ENCODE data around the gene C3orf70.

The C3orf70 gene, protein sequence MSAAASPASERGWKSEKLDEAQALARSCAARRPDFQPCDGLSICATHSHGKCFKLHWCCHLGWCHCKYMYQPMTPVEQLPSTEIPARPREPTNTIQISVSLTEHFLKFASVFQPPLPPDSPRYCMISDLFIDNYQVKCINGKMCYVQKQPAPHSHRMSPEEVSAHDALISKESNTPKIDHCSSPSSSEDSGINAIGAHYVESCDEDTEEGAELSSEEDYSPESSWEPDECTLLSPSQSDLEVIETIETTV

DNA sequence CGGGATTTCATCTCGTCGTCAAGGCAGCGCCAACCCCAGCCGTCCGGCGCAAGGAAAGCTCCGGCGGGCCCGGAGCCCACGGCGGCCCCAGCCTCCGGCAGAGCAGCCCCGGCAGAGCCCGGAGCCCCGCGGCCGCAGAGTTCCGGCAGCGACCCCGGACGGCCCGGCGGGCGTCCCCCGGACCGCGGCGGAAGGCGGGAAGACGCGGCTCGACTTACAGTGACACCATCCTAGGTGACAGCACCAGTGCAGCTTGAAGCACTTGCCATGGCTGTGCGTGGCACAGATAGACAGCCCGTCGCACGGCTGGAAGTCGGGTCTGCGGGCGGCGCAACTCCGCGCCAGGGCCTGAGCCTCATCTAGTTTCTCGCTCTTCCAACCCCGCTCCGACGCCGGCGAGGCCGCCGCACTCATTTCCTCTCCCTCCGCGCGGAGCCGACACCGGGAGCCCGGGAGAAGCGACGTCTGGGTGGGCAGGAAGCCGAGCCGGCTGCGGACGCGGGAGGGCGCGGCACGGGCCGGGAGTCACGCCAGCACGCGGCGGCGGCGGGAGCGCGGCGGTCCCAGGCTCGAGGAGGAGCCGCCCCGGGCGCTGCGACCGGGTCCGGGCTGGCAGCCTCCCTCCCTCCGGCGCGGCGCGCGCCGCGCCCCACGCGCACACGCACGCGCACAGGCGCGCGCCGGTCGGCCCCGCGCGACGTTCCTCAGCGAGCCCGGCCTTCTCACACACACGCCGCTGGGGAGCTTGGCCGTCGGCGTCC lies at the start of gene C3orf70:
C3orf70 (minus strand) TSS at position 651 of the 761 bp plus-strand sequence; CDS start at position 414, 237 bp downstream.
- DNase-seq, result no peak

DNA sequence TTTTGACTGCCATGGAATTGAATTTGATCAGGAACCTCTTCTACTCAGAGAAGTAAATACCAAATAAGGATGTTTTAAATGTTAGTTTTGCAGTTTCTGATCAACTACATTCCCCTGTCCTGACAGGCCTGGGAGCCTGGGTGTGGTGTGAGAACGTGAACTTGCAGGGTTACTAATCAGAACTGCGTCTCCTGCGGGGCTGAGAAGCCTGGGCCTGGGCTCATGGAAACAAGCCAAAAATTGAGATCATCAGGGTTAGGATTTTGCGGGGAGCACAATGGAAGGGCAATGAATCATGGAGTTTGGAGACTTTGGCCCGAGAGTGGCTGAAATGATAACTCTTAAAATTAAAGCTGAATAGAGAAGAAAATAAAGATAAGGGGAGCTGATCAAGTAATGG lies 47.8 kb upstream of the C3orf70 start:
- no peak for DNase-seq

DNA sequence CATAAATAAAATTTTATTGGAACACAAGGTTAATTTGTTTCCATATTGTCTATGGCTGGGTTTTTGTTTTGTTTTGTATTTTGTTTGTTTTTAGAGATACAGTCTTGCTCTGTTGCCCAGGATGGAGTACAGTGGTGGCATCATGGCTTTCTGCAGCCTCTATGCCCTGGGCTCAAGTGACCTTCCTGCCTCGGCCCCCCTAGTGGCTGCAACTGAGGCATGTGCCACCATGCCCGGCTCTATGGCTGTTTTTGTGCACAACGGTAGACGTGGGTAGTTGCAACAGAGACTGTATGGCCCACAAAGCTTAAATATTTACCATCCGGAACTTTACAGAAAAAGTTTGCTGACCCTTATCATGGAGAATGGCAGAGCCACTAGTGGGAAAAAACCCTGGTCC lies 46.8 kb upstream of the C3orf70 start:
- DNase-seq, result no peak

DNA sequence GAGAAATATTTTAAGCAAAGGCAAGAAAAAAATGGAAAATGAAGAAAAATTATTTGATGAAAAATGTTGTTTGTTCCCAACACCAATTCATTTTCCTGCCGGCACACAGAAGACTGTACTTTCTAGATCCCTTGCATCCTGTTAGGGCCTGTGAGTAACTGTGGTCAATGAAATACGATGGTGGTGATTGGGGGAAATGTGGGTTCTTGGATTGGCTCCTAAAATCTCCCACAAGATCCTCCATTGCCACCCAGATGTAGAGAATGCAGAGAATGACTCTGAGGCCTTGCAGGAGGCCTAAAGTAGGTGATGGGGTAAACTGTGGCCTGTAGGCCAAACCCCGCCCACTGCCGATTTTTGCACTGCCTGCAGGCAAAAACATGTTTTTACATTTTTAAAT lies 46.3 kb upstream of the C3orf70 start:
- DNase-seq, result no peak

DNA sequence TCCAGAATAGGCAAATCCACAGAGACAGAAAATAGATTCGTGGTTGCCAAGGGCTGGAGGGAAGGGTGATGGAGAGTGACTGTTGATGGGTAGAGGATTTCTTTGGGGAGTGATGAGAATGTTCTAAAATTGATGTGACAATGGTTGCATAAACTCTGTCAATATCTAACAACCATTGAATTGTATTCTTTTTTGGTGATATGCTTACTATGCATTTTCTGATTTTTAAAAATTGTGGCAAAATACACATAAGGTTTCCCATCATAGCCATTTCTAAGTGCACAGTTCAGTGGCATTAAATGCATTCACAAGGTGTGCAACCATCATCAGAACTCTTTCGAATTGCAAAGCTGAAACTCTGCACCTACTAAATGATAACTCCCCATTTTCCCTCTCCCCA lies 44.2 kb upstream of the C3orf70 start:
- DNase-seq, result no peak

DNA sequence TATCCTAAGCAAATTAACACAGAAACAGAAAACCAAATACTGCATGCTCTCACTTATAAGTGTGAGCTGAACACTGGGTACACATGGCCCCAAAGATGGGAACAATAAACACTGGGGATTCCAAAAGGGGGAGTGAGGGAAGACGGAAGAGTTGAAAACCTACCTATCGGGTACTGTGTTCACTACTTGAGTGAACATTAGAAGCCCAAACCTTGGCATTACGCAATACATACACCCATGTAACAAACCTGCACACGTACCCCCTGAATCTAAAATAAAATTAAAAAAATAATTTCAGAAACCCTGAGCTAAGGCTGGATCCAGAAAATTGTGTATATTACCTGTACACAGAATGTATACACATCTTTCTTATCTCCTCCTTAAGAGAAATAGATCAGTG lies 42.8 kb upstream of the C3orf70 start:
- no peak for DNase-seq

DNA sequence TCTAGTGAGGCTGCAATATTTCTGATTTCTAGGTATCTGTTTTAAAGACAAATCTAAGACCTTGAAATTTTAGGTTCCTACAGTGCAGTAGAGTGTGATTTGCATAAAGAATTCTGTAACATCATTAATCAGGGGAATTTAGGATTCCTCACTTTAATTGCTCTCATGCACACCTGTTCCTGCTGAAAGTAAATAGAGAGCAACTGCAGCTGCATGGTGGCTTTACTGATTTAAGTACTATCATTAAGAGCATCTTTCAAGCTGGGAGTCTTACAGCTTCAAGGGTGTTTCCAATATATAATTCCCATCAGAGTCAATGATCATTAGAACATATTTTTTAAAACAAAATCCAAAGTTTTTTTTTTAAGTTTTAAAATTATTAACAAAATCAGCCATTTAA lies 36.0 kb upstream of the C3orf70 start:
- DNase-seq, result no peak

DNA sequence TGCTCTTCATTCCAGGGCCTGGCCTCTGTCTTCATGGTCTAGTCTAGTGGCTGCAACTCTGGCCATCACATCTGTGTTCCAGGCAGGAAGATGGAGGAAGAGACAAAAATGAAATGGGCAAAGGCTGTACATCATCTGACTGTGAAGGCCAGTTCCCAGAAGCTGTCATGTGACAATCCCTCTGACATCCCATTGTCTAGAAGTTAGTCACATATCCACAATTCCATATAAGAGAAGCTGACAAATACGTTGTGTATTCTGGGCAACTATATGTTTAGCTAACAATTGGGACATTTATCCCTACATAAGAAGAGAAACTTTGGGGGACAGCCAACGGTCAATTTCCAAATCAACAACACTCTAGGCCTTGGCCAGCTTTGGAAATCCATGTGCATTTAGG lies 34.5 kb upstream of the C3orf70 start:
- DNase-seq, result no peak

DNA sequence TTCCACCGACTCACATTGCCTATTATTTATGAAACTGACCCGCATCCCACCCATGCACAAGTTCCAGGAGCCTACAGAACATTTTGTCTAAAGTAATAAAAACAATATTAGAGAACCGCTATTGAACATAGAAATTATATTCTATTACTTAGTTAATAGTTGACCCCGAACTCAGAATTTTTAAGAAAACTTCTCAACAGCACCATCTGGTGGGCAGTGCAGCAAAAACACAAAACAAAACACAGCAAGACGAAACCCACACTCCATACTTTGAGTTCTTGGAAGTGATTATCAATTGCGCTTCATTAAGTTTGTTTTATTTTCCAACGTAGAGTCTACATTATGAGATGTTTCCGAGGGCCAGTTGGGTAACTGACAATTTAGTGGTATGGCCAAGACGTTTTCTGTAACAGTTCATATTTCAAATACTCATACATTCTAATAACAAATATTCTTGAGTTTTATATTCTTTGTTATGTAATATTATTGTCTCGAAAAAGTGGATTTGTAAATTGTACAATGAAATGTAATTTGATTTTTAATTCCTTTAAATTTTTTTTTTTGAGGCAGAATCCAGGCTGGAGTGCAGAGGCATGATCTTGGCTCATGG lies 24.0 kb upstream of the C3orf70 start:
- no peak for DNase-seq

DNA sequence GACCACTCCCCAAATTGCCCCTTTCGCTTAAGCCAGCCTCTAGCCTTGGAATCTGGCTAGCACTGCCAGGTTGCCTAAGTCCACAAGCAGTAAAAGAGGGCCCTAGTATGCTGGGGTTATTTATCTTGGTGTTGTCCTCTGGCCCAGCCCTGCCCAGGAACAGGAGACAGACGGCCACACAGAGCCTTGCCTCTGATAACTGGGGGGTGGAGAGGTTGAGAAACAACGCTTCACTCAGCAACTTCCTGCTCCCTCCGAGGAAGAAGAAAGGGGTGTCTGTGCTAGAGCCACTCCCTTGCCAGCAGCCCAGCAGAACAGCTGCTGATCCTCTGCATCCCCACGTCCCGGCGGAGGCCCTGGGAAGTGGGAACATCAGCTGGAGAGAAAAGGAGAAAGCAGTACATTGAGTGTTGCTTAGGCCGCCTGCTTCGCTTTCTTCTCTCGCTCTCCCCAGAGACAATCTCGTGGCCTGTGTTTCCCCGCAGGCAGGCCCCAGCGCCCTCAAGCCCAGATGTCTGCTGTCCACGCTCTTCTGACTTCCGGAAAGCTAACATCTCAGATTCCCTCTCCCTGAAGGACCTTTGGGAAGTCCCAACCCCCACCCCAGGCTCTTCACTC lies 22.6 kb upstream of the C3orf70 start:
- no peak for DNase-seq

DNA sequence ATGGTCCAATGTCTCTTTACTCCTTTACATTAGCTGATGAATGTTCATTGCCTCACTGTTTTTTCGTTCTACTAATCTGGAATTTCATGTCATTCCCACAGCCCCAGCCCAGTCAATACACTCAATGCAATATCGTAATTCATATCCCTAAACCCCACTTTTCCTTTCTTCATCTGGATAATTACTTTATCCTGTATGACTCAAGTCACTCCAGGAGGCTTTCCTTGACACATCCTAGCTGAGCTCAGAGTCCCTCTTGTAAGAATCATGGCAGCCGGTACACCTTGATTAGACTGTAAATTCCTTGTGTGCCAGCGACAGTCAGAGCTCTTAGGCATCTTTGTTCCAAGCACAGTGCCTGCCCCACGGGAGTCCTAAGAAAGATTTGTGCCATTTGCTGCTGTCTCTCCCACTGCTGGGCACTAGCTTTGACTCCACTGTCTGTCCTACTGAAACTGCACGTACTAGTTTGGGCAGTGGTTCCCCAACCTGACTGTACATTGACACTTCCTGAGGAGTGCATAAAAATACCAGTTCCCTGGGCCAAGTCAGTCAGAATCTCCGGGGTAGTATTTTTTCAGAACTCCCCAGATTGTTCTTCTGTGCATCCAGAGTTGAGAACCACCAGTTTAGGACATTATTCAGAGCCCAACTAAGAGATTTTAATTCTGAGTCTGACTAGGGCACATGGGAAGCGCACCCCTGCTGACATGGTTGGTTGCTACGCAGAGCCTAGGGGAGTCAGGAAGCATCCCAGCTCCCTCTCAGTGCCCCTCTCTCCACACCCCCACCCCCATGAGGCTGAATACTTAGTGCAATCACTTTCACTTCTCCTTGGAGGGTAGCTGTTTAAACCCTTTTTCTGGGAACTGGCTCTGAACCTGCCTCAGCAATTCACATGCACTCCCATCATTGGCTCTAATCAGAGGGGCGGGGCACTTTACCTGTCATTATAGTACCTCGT lies 19.5 kb upstream of the C3orf70 start:
- no peak for DNase-seq

DNA sequence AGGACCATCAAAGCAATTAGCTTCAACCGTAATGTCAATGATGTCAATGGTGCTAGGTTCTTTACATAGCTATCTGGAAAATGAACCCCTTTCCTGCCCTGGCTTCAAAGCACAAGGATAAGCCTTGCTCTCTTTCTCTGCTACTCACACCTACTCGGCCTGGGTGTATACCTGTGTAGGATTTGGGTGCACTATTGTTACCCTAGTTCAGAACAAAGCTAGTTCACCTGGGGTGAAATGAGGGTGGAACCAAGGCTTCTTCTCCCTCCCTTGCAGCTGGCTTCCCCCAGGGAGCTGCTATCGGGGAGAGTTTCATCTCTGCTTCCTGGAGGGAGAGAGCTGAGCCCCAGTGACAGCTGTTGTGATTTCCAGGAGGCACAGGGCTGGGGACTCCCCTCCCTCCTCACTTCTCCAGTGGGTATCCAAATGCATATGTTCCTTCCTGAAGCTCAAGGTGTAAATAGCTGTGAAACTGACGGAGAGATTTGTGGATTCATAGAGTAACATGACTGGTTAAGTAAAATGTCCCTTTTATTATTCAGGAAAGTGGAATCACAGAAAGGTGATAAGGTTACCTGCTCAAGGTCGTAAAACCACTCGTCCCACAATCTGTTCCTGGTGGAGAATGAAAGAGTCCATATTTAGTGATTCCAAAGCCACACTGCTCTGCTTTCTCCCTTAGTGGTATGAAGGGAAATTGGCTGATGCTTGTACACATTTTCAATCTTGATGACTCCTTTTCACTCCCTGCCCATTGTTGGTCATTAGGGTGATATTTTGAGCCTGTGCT lies 11.8 kb upstream of the C3orf70 start:
- DNase-seq, result no peak

DNA sequence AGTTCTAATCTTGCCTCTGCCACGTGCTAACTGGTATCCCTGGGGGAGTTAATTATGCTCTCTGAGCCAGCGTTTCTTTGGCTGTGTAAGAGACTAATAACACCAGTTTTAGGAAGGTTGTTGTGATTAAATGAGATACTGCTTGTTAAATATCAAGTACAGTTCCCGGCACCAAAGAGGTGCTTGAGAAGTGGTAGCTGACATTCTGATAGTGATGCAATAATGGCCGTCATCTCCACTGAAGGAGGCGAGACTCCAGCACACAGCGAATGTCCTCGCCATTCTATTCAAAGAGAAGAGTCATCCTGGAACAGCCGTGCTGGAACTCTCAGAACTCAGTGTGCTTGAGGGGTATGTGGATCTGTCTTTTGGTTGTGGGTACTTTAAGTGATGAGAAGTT lies 9.8 kb upstream of the C3orf70 start:
- DNase-seq, result no peak

DNA sequence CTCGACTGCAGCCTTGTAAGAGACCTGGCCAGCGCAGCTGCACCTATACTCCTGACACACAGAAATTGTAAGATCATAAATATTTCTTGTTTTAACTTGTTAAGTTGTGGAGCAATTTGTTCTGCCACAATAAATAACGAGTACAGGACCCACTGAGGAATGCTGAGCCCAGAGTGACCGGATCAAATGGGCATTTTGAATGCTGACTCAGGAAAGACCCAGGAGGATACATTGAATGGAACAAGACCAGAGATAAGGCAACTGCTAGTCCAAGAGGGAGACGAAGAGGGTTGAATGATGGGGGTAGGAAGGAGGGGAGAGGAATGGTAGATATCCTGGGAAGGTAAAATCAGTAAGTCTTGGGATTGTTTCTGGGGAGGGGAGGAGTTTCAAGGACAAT lies 8.9 kb upstream of the C3orf70 start:
- no peak for DNase-seq

DNA sequence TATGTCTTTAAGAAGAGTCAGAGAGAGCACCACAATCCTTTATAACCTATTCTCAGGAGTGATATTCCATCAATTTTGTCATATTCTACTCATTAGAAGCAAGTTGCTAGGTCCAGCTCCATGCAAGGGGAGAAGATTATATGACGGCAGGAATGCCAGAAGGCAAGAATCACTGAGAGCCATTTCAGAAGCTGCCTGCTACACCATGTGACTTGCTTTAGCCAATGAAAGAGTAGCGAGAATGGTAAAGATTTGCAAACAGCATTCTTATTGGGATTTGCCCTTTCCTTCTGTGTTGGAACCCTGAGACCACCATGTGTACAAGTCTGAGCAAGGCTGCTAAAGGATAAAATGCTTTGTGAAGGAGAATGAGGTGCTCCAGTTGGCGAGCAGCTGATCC lies 4.5 kb upstream of the C3orf70 start:
- DNase-seq, result no peak

DNA sequence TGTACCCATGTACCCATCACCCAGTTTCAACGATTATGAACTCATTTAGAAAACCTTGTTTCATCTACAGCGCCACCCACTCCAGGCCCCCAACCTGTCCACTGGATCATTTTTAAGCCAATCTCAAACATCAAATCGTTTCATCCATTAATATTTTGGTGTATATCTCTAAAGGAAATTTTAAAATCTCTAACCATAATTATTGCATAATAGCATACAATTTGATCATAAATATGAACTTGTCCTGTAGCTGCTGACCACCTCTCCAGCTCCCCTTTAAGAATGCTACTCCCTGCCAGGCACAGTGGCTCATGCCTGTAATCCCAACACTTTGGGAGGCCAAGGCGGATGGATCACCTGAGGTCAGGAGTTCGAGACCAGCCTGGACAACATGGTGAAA lies 2.8 kb upstream of the C3orf70 start:
- DNase-seq, result no peak

DNA sequence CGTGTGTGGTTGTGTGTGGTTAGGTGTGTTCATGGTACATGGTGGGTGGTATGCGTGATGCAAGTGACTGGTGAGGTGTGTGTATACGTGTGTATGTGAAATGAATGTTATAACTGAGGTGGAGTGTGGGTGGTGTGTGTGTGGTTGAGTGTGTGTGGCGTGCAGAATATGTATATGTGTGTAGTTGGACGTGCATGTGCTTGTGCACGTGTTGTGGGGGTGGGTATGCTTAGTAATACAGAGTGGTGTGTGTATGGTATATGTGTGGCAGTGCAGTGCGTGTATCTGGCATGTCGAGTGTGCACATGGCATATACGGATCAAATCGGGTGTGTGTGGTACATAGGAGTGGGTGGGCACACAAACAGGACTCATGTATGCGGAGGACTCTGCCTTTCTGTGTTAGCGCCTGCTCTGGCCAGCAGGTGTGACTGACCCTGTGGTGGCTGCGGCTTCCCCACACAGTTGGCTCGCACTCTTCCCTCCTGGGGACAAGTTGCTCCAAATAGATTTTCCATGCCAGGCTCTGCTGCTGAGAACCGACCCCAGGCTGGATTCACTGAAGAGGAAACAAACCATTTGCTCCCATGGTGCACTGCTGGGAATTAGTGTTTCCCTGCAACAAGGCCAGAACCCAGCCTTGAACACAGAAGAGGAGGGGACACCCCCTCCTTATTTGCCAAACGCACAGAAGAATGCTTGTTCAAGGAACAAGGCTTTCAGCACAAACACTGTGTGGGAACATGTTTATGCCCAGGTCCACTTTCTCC lies 1.2 kb upstream of the C3orf70 start:
- no peak for DNase-seq

DNA sequence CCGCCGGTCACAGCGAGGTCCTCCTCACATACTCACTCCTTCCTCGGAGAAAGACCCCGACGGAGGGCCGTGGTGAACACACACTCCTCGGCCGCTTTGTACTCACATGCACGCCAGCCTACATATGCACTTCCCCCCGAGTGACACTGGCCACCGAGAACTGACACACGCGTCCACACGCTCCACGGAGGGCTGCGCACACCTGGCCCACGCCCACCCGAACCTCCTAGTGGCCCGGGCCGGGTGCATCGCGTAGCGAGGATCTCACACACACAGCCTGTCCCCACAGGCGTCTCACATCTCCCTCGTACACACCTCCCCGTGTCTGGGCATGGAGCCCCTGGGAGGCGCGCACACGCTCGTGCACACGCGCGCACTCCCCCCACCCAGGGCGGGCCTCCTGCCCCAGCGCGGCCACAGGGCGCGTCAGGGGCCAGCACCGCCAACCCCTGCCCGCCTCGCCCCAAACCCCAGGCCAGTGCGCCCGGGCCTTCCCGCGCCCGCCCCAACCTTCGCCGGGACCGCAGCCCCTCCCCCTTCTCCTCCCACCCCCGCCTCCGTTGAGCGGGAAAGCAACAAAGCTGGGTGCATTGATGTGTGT lies 411 bp upstream of the C3orf70 start:
- no peak for DNase-seq

DNA sequence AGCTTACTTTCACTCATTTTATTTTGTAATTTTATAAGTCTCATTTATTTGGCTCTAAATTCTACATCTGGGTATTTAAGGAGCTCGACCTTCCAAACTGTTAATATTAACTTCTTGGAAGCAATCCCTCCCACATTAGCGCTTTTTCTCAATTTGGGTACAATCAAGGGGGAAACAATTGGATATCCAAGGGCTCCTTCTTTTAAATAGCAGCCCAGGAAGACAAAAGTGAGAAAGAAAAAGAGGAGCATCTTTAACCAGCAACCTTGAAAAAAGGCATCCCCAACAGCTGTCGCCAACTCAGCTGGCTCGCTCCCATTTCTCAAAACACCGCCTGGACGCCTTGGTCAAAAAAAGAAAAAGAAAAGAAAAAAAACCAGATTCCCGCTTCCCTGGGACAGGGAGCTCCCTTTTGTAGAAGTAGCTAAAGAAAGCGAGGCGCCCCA lies 873 bp downstream of the C3orf70 start:
- no peak for DNase-seq
